ENCODE results near the gene TRIM42.

The TRIM42 gene

DNA sequence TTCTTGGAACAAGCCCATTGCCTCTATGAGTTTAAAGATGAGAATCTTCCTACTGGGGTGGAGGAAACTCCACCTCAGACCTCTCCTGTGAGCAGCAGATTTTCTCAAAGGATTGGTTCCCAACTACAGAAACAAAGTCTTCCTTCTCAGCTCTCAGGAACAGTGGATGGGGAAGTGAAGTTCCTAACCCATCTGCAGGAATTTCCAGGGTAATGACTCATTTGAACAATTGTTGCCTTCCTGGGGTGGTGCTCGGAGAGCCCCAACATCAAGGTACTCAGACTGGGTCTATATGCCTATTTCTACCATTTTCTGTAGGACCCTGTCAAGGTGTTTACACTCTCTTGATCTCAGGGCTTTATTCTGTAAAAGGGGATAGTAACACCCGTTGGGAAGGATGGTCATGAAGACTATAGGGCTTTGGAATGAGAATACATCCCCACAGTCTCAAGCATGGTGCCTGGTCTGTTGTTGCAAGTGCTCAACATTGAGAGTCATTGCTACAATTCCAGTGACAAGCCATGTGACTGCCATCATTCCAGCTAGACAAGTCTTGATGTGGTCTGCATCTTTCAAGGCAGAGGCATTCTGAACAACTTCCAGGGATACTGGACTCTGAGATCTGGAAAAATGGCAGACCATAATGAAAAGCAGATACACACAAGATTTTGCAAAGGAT, 33.0 kb downstream of the TRIM42 start:
- DNase-seq (ENCODE audit: low read depth in 3 of 3): no peak

DNA sequence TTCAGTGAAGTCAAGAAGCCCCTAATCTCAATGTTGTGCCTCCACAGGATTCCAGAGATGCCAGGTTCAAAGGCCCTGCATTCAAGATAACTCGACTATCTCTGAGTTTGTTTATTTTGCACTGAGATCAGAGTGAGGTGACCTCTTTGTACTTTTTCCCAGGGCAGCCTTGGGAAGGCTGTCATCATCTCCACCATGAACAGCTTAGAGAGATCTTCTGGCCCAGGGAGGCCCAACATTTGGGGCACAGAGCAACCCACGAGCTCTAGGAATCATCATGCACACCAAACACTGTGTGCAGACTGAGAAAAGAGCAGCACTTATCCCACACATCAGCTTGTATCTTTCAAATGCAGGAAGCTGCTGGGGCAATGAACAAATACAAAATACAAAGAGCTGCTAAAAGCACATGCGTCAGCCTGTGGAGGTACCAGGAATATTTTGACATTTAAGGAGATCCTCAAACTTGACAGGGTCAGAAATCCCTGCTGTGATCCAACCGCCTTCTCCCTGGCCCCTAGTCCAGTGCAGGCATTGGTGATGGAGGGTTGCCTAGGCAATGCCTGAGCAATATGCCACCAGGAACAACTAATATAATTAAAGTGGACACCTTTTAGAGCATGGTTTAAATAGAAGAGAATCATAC, 33.6 kb downstream of the TRIM42 start:
- no peak for DNase-seq (ENCODE audit: low read depth in 3 of 3)

GRCh38 chr3:140712301-140712700, 34.4 kb downstream of the TRIM42 start:
- no peak for DNase-seq (ENCODE audit: low read depth in 3 of 3)

GRCh38 chr3:140715035-140715434, 37.2 kb downstream of the TRIM42 start:
- no peak for DNase-seq (ENCODE audit: low read depth in 3 of 3)

- no peak for DNase-seq (ENCODE audit: low read depth in 3 of 3)
These were observed 40.1 kb downstream of the TRIM42 start for GRCh38 chr3:140717921-140718320.

GRCh38 chr3:140719841-140720614, 42.2 kb downstream of the TRIM42 start:
- no peak for DNase-seq (ENCODE audit: low read depth in 3 of 3)

DNA sequence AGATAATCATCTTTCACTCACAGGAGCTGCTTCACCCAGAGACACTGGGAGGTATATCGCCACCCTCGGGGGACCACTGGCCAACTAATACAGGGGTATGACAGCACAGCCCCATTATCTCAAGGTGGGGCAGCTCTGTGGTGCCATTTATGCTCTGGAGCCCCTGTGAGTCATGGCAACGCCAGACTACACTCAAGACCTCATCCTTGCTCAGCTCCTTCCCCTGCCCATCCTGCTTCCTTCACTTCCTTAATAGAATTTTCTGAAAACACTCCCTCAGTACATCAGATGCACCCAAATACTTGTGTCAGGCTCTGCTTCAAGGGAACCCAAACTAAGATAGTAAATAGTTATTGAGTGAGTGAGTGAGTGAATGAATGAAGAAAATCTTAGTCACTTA, 45.7 kb downstream of the TRIM42 start:
- no peak for DNase-seq (ENCODE audit: low read depth in 3 of 3)

GRCh38 chr3:140724856-140725812, 47.3 kb downstream of the TRIM42 start:
- DNase-seq (ENCODE audit: low read depth in 3 of 3): no peak

DNA sequence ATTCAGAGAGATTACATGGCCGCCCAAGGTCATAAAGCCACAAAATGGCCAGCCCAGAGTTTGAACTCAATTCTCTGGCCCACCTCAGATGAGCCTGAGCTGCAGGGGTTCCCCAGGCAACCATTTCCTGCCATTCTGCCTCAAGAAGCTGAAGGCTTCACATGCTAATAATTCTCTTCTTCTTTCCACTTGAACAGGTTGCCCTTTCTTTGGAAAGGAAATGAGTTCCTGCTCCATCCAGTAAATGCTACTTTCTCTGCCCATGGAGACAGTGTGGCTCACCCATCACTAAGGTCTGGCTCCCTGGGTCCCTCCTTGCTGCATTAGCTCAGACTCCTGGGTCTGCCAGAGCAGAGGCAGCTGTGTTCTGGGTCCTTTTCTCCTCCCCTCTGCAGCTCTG, 48.2 kb downstream of the TRIM42 start:
- DNase-seq (ENCODE audit: low read depth in 3 of 3): no peak

GRCh38 chr3:140727886-140728285, 50.0 kb downstream of the TRIM42 start:
- no peak for DNase-seq (ENCODE audit: low read depth in 3 of 3)

DNA sequence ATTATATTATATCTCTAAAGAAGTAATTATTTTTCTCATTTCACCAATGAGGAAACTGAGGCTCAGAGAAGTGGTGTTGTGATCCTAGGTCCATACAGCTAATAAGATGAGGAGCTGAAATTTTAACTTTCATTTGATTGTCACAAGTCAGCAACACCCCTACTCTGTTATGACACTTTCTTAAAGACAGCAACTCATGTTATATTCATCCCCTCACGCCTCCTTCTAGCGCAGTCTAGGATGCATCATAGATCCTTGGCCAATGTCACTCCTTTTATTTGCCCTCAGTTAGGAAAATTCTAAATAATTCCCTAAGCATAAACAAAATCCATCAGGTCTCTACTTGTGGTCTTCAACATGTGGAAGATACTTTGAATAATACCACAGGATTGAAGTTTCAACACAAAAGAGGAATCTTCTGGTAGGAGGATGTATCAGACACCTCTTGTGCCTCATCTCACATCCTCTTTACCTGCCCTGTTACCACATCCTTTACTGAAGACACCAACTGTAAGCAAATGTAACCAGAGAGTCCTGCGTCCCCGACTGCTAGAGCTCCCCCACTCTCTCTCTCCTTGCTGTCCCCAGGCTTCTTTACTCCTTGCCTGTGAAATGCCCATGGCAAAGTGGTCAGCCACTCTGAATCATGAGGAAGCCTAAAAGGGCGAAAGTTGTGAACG, 53.7 kb downstream of the TRIM42 start:
- DNase-seq (ENCODE audit: low read depth in 3 of 3): no peak

DNA sequence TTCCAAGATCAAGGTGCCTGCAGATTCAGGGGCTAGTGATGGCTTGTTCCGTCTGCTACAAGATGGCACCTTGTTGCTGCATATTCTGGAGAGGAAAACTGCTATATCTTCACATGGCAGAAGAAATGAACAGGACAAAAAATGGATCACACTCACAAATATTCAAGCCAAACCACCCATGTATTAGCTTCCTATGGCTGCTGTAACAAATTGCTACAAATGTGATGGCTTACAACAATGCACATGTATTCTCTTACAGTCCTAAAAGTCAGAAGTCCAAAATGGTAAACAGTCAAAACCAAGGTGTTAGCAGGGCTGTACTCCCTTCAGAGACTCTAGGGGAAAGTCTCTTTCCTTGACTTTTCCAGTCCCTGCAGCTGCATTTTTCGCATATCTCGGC, 55.8 kb downstream of the TRIM42 start:
- no peak for DNase-seq (ENCODE audit: low read depth in 3 of 3)

GRCh38 chr3:140736863-140737460, 59.1 kb downstream of the TRIM42 start:
- DNase-seq (ENCODE audit: low read depth in 3 of 3): no peak

DNA sequence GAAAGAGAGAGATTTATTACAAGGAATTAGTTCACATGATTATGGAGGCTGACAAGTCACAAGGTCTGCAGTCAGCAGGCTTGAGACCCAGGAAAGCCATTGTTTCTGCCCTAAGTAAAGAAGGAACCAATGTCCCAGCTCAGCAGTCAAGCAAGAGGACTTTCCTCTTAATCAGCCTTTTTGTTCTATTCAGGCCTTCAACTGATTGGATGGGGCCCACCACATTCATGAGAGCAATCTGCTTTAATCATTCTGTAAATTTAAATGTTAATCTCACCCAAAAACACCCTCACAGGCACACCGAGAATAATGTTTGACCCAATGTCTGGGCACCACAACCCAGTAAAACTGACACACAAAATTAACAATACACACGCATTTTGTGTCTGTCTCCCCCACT, 64.3 kb downstream of the TRIM42 start:
- DNase-seq (ENCODE audit: low read depth in 3 of 3): no peak

GRCh38 chr3:140748171-140748570, 70.3 kb downstream of the TRIM42 start:
- DNase-seq (ENCODE audit: low read depth in 3 of 3): no peak

GRCh38 chr3:140748903-140749302, 71.0 kb downstream of the TRIM42 start:
- DNase-seq (ENCODE audit: low read depth in 3 of 3): no peak

Data from stimulated activated CD4-positive, alpha-beta T cell treated with anti-CD3 and anti-CD28 coated beads, TNF-alpha, amount 100 ng/mL, for 48 hours (primary cell).